Measurements from ENCODE around the gene MATR3.
"Not testable (repeated sequence)": the region's sequence is repeated elsewhere in the genome, so short reads cannot be mapped to it uniquely, and the experiment has no call there.

Gene MATR3

GRCh38 chr5:139347863-139348262, 54.3 kb downstream of the MATR3 start:
- not testable (repeated sequence) for DNase-seq (ENCODE audit: low read depth in 3 of 3)

- DNase-seq (ENCODE audit: low read depth in 3 of 3): no peak
Measured at GRCh38 chr5:139354186-139354585, 60.6 kb downstream of the MATR3 start.

GRCh38 chr5:139355900-139356299, 62.4 kb downstream of the MATR3 start:
- not testable (repeated sequence) for DNase-seq (ENCODE audit: low read depth in 3 of 3)

GRCh38 chr5:139358064-139358463, 64.5 kb downstream of the MATR3 start:
- DNase-seq (ENCODE audit: low read depth in 3 of 3): no peak

- DNase-seq (ENCODE audit: low read depth in 3 of 3): no peak
Measured at GRCh38 chr5:139360384-139360783, 66.8 kb downstream of the MATR3 start.

GRCh38 chr5:139361835-139362429, 68.4 kb downstream of the MATR3 start:
- DNase-seq (ENCODE audit: low read depth in 3 of 3): no peak

GRCh38 chr5:139363937-139364336, 70.4 kb downstream of the MATR3 start:
- no peak for DNase-seq (ENCODE audit: low read depth in 3 of 3)

- no peak for DNase-seq (ENCODE audit: low read depth in 3 of 3)
Measured at GRCh38 chr5:139364466-139364865, 70.9 kb downstream of the MATR3 start.

GRCh38 chr5:139368613-139369012, 75.1 kb downstream of the MATR3 start:
- no peak for DNase-seq (ENCODE audit: low read depth in 3 of 3)

GRCh38 chr5:139369181-139369580, 75.6 kb downstream of the MATR3 start:
- no peak for DNase-seq (ENCODE audit: low read depth in 3 of 3)

GRCh38 chr5:139371482-139372435, 78.2 kb downstream of the MATR3 start:
- DNase-seq (ENCODE audit: low read depth in 3 of 3): no peak

GRCh38 chr5:139374909-139375308, 81.4 kb downstream of the MATR3 start:
- no peak for DNase-seq (ENCODE audit: low read depth in 3 of 3)

- DNase-seq (ENCODE audit: low read depth in 3 of 3): no peak
Measured at GRCh38 chr5:139376364-139376763, 82.8 kb downstream of the MATR3 start.

GRCh38 chr5:139377226-139377625, 83.7 kb downstream of the MATR3 start:
- DNase-seq (ENCODE audit: low read depth in 3 of 3): no peak

- DNase-seq (ENCODE audit: low read depth in 3 of 3): no peak
Measured at GRCh38 chr5:139378101-139378825, 84.7 kb downstream of the MATR3 start.

- no peak for DNase-seq (ENCODE audit: low read depth in 3 of 3)
Measured at GRCh38 chr5:139378941-139379361, 85.4 kb downstream of the MATR3 start.

- DNase-seq (ENCODE audit: low read depth in 3 of 3): no peak
Measured at GRCh38 chr5:139379626-139380449, 86.3 kb downstream of the MATR3 start.

Data from stimulated activated CD4-positive, alpha-beta T cell treated with anti-CD3 and anti-CD28 coated beads, TNF-alpha, amount 100 ng/mL, for 24 hours (primary cell).